ENCODE data around the gene PLEKHA4. TPM values are rescaled to one million over a fixed set of nuclear protein-coding genes. Genes with fewer than 3 reads are reported as not detected.
"Not testable (repeated sequence)": the region's sequence is repeated elsewhere in the genome, so short reads cannot be mapped to it uniquely, and the experiment has no call there.

Gene PLEKHA4
- total and polyA plus RNA-seq, 2 experiments from 2014 or later: 12.2 to 12.3 TPM

GRCh38 chr19:48910803-48911202, 42.4 kb upstream of the PLEKHA4 start (continued):
- no peak for TF ChIP-seq ZNF462 (CRISPR knock-in tag; IDR thresholded peaks at IDR 0.05)

DNA sequence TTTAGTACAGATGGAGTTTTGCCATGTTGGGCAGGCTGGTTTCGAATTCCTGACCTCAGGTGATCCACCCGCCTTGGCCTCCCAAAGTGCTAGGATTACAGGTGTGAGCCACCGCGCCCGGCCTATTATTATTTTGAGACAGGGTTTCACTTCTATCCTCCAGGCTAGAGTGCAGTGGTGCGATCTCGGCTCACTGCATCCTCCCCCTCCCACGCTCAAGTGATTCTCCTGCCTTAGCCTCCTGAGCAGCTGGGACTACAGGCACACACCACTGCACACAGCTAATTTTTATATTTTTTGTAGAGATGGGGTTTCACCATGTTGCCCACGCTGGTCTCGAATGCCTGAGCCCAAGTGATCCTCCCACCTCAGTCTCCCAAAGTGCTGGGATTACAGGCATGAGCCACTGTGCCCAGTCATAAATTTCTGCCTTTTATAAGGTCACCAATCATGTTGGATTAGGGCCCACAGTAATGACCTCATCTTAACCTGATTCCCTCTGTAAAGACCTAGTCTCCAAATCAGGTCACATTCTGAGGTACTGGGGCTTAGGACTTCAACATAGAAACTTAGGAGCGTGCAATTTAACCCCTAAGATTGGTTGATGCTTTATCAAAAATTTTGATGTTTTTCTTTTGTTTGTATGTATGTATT, 41.1 kb upstream of the PLEKHA4 start:
- H3K9me3 Mint-ChIP-seq: not testable (repeated sequence)

GRCh38 chr19:48907671-48908070, 39.3 kb upstream of the PLEKHA4 start:
- no peaks in the 10 kb centered on the region for H3K9me3 Mint-ChIP-seq
- no peak for ATAC-seq

More for the DNA sequence above, 41.1 kb upstream of the PLEKHA4 start:
- H3K27ac Mint-ChIP-seq; H3F3A ChIP-seq (replicated peaks; ENCODE audit: low read depth); H3K9me2 ChIP-seq (ENCODE audit: insufficient read depth); H3K4me1 ChIP-seq (ENCODE audit: insufficient read depth); H3K27ac ChIP-seq (ENCODE audit: low read depth); H4K20me1 ChIP-seq (replicated peaks; ENCODE audit: insufficient read depth); H3K79me2 ChIP-seq (replicated peaks; ENCODE audit: insufficient read depth); H3K4me3 ChIP-seq; H2AFZ ChIP-seq; ATAC-seq; H3K4me3 Mint-ChIP-seq; H3K4me1 Mint-ChIP-seq; H3K27me3 ChIP-seq (ENCODE audit: insufficient read depth); DNase-seq (ENCODE audit: low spot score); H3K4me2 ChIP-seq; H3K27me3 Mint-ChIP-seq (ENCODE audit: insufficient read depth, low read depth, poor library complexity): not testable (repeated sequence)
- peaks cover 11% of the 10 kb centered on the region for H3K36me3 ChIP-seq (ENCODE audit: insufficient read depth)
- peaks cover 78% of the 10 kb centered on the region for H3K36me3 Mint-ChIP-seq (ENCODE audit: low read depth)

More at GRCh38 chr19:48907671-48908070, 39.3 kb upstream of the PLEKHA4 start:
- peaks cover 5% of the 10 kb centered on the region for H3K79me2 ChIP-seq (replicated peaks; ENCODE audit: insufficient read depth)
- H3K4me1 ChIP-seq (ENCODE audit: insufficient read depth): no peaks in the 10 kb centered on the region
- H3K4me3 ChIP-seq: no peak overlapping the region
- H3K36me3 ChIP-seq (ENCODE audit: insufficient read depth): peaks cover 5% of the 10 kb centered on the region
- H2AFZ ChIP-seq: no peak overlapping the region
- no peak overlapping the region for H3K27ac ChIP-seq (ENCODE audit: low read depth)
- H3K4me2 ChIP-seq: no peak overlapping the region
- H3K27ac Mint-ChIP-seq: no peak overlapping the region
- TF ChIP-seq, protein P1, sequence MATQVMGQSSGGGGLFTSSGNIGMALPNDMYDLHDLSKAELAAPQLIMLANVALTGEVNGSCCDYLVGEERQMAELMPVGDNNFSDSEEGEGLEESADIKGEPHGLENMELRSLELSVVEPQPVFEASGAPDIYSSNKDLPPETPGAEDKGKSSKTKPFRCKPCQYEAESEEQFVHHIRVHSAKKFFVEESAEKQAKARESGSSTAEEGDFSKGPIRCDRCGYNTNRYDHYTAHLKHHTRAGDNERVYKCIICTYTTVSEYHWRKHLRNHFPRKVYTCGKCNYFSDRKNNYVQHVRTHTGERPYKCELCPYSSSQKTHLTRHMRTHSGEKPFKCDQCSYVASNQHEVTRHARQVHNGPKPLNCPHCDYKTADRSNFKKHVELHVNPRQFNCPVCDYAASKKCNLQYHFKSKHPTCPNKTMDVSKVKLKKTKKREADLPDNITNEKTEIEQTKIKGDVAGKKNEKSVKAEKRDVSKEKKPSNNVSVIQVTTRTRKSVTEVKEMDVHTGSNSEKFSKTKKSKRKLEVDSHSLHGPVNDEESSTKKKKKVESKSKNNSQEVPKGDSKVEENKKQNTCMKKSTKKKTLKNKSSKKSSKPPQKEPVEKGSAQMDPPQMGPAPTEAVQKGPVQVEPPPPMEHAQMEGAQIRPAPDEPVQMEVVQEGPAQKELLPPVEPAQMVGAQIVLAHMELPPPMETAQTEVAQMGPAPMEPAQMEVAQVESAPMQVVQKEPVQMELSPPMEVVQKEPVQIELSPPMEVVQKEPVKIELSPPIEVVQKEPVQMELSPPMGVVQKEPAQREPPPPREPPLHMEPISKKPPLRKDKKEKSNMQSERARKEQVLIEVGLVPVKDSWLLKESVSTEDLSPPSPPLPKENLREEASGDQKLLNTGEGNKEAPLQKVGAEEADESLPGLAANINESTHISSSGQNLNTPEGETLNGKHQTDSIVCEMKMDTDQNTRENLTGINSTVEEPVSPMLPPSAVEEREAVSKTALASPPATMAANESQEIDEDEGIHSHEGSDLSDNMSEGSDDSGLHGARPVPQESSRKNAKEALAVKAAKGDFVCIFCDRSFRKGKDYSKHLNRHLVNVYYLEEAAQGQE (IDR thresholded peaks at IDR 0.05; ENCODE audit: unreplicated experiment): no peak
- 0 out of 2 replicates have a peak, but pooled peaks cover 3% of the 10 kb centered on the region for H3F3A ChIP-seq (replicated peaks; ENCODE audit: low read depth)
- peaks cover 6% of the 10 kb centered on the region for H3K27me3 Mint-ChIP-seq (ENCODE audit: insufficient read depth, low read depth, poor library complexity)
- no peaks in the 10 kb centered on the region for H3K9me2 ChIP-seq (ENCODE audit: insufficient read depth)
- no peak overlapping the region for H3K4me3 Mint-ChIP-seq
- H3K36me3 Mint-ChIP-seq (ENCODE audit: low read depth): peaks cover 69% of the 10 kb centered on the region
- no peaks in the 10 kb centered on the region for H3K27me3 ChIP-seq (ENCODE audit: insufficient read depth)
- DNase-seq (ENCODE audit: low spot score): no peak
- H4K20me1 ChIP-seq (replicated peaks; ENCODE audit: insufficient read depth): no peaks in the 10 kb centered on the region; the same call in 1 of the 2 replicates
- no peaks in the 10 kb centered on the region for H3K4me1 Mint-ChIP-seq
